Transverse colon (tissue), 4 donors: Measurements from ENCODE around the gene MOB3B.
A peak's percentile ranks its signal among the peaks of the same experiment; 100 is the strongest.

Experiments
- CTCF ChIP-seq, 5 experiments: fragments of 200-600 bp in 3 of 5; fragments of 450-650 bp in 2 of 5; sonication (generic) in 3 of 5; IDR thresholded peaks; 1 replicate in 2 of 5; 2 replicates in 3 of 5; pipeline ENCODE4 v1.5.1; 2016 to 2017; ENCODE audit warnings: antibody characterized with exemption in 5 of 5, inconsistent platforms in 3 of 5, mild to moderate bottlenecking in 2 of 5, moderate library complexity in 1 of 5
- POLR2A ChIP-seq: fragments of 450-650 bp; IDR thresholded peaks from one replicate; pipeline ENCODE4 v1.6.1; 2016; ENCODE audit warnings: antibody characterized with exemption, mild to moderate bottlenecking, moderate library complexity
- POLR2AphosphoS5 ChIP-seq, 3 donors: sonication (generic); formaldehyde crosslinking; IDR thresholded peaks; one replicate each; pipeline ENCODE4 v1.6.1; 2016; ENCODE audit warnings: antibody characterized with exemption in 3 of 3

GRCh38 chr9:27394154-27394825 is 135.3 kb downstream of the MOB3B start:
- TF ChIP-seq POLR2A, result no peak
- TF ChIP-seq CTCF (IDR thresholded peaks at IDR 0.05), result no peak
- TF ChIP-seq POLR2AphosphoS5 (IDR thresholded peaks at IDR 0.05), result peak in 1 of 3 donors; percentile 40
